Activated T-helper 2 cell treated with anti-CD3 and anti-CD28 coated beads, Interferon-gamma antibody, Interleukin-2, Interleukin-4, amounts not matched to agents 10 μg/mL and 5 μg/mL and 100 μg/mL, durations not matched to agents 14 hours and 24 hours and 36 hours (primary cell): ENCODE results near the gene SAMD3. TPM values are rescaled to one million over a fixed set of nuclear protein-coding genes. Genes with fewer than 3 reads are reported as not detected.
"Not testable (repeated sequence)": the region's sequence is repeated elsewhere in the genome, so short reads cannot be mapped to it uniquely, and the experiment has no call there.

Source experiments
- DNase-seq: peaks from one replicate; pipeline ENCODE4 v3.0.0; 2021; ENCODE audit warnings: low spot score
- H3K27ac Mint-ChIP-seq: one replicate; pipeline ENCODE4 v1.8.0; 2021; ENCODE audit warnings: mixed read lengths
- H3K27me3 Mint-ChIP-seq: one replicate; pipeline ENCODE4 v1.8.0; 2021; ENCODE audit warnings: low read depth, mixed read lengths
- H3K36me3 Mint-ChIP-seq: one replicate; pipeline ENCODE4 v1.8.0; 2021; ENCODE audit warnings: low read depth, mixed read lengths
- H3K4me1 Mint-ChIP-seq: one replicate; pipeline ENCODE4 v1.8.0; 2021; ENCODE audit warnings: low read depth, mixed read lengths
- H3K4me3 Mint-ChIP-seq: one replicate; pipeline ENCODE4 v1.8.0; 2021; ENCODE audit warnings: low read depth, mild to moderate bottlenecking, moderate library complexity, mixed read lengths
- H3K9me3 Mint-ChIP-seq: one replicate; pipeline ENCODE4 v1.8.0; 2021; ENCODE audit warnings: mixed read lengths
- intact Hi-C: fragments of 100-400 bp; cut with micrococcal nuclease; formaldehyde crosslinking; loops from one replicate; pipeline ENCODE4 v1.15.1; 2023
- total RNA-seq: library from RNA; stranded (reverse); gene quantifications from 2 replicates; pipeline ENCODE4 v1.2.3, GENCODE V29; 2022

Gene SAMD3
- total RNA-seq, 1 donor from 2014 or later, result 3.2 TPM

DNA sequence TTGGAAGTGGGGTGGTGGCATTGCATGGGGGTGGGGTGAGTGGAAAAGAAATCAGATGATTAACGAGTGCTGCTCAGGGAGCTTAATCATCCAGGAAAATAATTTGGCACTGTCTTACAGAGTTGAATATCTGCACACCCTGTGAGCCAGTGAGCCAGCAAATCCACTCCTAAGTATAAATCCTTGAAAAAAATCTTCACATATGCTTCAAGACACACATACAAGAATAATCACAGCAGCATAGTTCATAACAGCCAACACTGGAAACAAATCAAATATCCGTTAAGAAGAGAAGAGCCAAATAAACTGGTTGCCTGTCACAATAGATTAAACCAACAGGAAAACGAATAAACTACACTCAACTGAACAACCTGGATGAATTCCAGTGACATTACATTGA, 62.8 kb downstream of the SAMD3 start:
- DNase-seq, result no peak
- Mint-ChIP-seq H3K9me3 (peaks cover 15% of the 10 kb centered on the region), H3K27ac (no peak overlapping the region), H3K36me3 (peaks cover 47% of the 10 kb centered on the region), H3K27me3 (no peaks in the 10 kb centered on the region), H3K4me3 (no peak overlapping the region), H3K4me1 (no peaks in the 10 kb centered on the region)
- intact Hi-C loops, result no loop called here

DNA sequence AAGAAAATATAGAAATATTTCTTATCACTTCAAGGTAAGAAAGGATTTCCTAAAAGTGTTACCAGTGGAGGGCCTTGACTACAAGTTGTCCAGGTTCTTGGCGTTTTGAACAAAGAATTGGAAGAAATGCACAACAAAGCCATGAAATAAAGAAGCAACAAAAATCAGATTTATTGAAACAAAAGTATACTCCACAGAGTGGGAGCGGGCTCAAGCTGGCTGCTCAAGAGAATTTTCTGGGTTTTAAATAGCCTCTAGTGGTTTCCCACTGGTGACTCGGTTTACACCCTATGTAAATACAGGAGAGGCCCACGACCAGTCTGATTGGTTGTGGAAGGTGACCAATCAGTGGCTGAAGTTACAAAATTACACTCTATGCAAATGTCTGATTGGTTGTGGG, 64.2 kb downstream of the SAMD3 start:
- no peak overlapping the region for H3K27ac Mint-ChIP-seq
- peaks cover 15% of the 10 kb centered on the region for H3K9me3 Mint-ChIP-seq
- intact Hi-C loops, result no loop called here
- no peaks in the 10 kb centered on the region for H3K27me3 Mint-ChIP-seq
- DNase-seq, result no peak
- H3K4me1 Mint-ChIP-seq, result no peaks in the 10 kb centered on the region
- peaks cover 41% of the 10 kb centered on the region for H3K36me3 Mint-ChIP-seq
- H3K4me3 Mint-ChIP-seq, result no peak overlapping the region

DNA sequence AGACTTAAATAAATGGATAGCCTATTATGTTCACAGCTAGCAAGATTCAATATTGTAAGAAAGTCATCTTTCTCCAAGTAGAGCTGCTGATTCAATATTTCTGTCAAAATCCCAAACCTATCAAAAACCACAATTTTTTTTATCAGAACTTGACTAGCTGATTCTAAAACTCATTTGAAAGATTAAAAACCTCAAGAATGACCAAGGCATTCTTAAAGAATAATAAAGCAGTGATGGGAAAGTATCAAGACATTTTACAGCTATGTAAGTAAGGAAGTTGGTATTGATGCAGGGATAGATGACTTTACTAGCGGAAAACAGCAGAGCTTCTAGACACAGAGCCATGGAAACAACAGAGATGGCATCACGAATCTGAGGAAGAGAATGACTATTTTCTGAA, 64.7 kb downstream of the SAMD3 start:
- H3K27me3 Mint-ChIP-seq, result no peaks in the 10 kb centered on the region
- intact Hi-C loops, result no loop called here

DNA sequence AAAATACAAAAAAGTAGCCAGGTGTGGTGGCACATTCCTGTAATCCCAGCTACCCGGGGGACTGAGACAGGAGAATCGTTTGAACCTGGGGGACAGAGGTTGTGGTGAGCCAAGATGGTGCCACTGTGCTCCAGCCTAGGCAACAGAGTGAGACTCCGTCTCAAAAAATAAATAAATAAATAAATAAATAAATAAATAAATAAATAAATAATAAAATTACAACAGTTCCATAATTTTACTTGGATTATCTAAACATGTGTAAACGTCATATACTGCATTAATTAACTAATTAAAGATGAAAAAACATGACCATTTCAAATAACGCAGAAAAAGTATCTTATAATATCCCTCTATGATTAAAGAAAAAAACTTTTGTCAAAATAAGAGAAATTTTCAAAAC, 65.8 kb downstream of the SAMD3 start:
- H3K4me1 Mint-ChIP-seq, result no peaks in the 10 kb centered on the region
- H3K27ac Mint-ChIP-seq, result no peak overlapping the region
- peaks cover 15% of the 10 kb centered on the region for H3K9me3 Mint-ChIP-seq
- peaks cover 39% of the 10 kb centered on the region for H3K36me3 Mint-ChIP-seq
- intact Hi-C loops, result no loop called here
- H3K4me3 Mint-ChIP-seq, result no peak overlapping the region
- no peaks in the 10 kb centered on the region for H3K27me3 Mint-ChIP-seq
- DNase-seq, result no peak

More for the DNA sequence above, 64.7 kb downstream of the SAMD3 start:
- H3K4me1 Mint-ChIP-seq, result no peaks in the 10 kb centered on the region
- peaks cover 41% of the 10 kb centered on the region for H3K36me3 Mint-ChIP-seq
- H3K27ac Mint-ChIP-seq, result no peak overlapping the region
- H3K4me3 Mint-ChIP-seq, result no peak overlapping the region
- no peak for DNase-seq
- H3K9me3 Mint-ChIP-seq, result peaks cover 15% of the 10 kb centered on the region

DNA sequence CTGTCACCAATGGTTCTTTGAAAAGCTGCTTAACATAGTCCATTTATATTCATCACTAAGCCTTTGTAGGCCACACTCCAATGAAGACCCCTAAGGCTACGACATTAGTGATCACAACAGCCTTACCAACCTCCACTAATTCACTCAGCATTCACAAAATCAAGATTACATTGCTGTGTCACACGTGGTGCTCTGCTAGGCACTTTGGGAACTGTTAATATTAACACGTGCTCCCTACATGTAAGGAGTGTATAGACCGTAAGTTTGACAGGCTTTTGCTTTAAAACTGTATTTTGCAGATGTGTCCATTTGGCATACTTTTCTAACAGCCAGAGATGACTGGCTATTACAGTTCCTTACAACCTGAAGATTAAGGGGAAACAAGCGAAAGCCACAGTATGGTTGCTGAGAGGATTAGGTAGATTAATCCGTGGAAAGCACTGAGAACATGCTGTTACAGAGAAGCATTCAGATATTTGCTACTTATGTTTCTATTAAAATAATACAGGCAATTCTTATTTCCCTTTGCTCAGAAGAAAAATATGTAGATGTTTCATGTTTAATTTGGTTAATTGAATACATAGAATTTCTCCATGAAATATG, 69.7 kb downstream of the SAMD3 start:
- intact Hi-C loops, result no loop called here
- no peak for DNase-seq
- Mint-ChIP-seq H3K27ac (no peak overlapping the region), H3K4me1 (no peaks in the 10 kb centered on the region), H3K27me3 (no peaks in the 10 kb centered on the region), H3K9me3 (peaks cover 1% of the 10 kb centered on the region), H3K36me3 (peaks cover 38% of the 10 kb centered on the region), H3K4me3 (no peak overlapping the region)

DNA sequence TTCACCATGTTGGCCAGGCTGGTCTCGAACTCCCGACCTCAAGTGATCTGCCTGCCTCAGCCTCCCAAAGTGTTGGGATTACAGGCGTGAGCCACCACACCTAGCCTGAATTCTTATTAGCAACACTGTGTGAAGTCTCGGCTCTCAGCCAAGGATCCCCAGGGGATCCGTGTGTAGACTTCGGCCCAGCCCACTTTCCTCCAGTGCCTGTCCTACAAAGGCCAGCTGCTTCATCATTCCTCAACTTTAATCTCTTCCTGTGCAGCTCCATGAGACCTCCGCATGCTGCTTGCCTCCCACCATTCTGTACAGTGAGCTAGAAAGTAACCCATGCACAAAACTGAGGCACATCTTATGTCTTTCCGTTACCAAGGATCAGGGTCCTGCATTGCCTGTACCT, 71.8 kb downstream of the SAMD3 start:
- Mint-ChIP-seq H3K9me3 (no peaks in the 10 kb centered on the region), H3K4me3 (no peak overlapping the region), H3K4me1 (no peaks in the 10 kb centered on the region), H3K36me3 (peaks cover 32% of the 10 kb centered on the region), H3K27me3 (no peaks in the 10 kb centered on the region), H3K27ac (no peak overlapping the region)
- intact Hi-C loops, result no loop called here
- DNase-seq, result no peak

DNA sequence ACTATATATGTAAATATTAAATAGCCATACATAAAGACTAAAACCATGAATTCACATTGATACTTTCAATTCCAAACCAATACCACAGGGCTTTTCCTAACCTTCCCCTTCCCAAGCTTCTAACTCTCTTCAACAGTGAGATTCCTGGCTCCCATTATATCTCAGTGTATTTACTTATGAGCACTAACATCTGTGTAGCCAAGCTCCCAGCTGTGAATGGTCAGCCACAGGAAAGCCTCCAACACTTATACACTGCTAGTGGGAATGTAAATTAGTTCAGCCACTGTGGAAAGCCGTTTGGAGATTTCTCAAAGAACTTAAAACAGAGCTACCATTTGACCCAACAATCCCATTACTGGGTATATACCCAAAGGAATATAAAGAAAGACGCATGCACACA, 73.7 kb downstream of the SAMD3 start:
- H3K4me1 Mint-ChIP-seq, DNase-seq, intact Hi-C loops, H3K27ac Mint-ChIP-seq, H3K9me3 Mint-ChIP-seq, H3K4me3 Mint-ChIP-seq, H3K27me3 Mint-ChIP-seq: not testable (repeated sequence)
- H3K36me3 Mint-ChIP-seq, result peaks cover 34% of the 10 kb centered on the region

DNA sequence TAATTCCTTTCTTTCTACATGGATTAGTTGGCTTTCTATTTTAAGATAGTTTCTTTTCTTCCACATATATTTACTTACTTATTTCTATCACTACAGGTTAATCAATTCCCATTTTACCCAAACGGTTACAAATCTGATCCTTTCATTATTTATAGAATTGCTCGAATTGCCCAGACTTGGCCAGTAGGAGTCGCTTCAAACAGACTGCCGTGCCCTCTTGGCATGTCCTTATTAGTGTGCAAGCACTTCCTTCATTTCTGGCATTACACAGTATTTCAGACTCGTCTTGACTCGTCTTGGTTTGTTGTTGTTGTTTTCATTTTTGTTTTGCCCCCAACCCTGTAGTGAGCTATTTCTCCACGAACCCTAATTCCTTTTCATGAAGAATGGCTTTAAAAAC, 74.6 kb downstream of the SAMD3 start:
- DNase-seq, result no peak
- no peak overlapping the region for H3K27ac Mint-ChIP-seq
- intact Hi-C loops, result no loop called here
- no peaks in the 10 kb centered on the region for H3K27me3 Mint-ChIP-seq
- peaks cover 42% of the 10 kb centered on the region for H3K36me3 Mint-ChIP-seq
- H3K9me3 Mint-ChIP-seq, result no peaks in the 10 kb centered on the region
- no peaks in the 10 kb centered on the region for H3K4me1 Mint-ChIP-seq
- no peak overlapping the region for H3K4me3 Mint-ChIP-seq

DNA sequence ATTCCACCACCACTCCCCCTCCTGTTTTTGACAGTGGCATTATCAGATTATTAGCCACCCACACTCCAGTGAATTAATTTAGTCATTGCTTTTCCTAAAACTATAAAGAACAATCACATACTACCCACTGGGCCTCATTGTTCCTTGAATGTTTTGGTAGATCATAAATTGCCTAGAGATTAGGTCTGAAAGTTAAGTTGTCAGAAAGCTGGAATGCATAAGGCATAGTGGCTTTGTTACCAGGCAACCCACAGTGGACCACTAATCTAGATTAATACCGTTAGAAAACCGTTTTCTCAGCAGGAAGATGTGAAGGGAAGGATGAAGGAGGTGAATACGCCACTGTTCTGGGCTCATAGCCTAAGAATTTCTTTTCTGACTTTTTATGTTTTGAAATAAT, 75.6 kb downstream of the SAMD3 start:
- no peaks in the 10 kb centered on the region for H3K27me3 Mint-ChIP-seq
- H3K9me3 Mint-ChIP-seq, result no peaks in the 10 kb centered on the region
- DNase-seq, result no peak
- intact Hi-C loops, result no loop called here
- H3K4me1 Mint-ChIP-seq, result peaks cover 2% of the 10 kb centered on the region
- no peak overlapping the region for H3K27ac Mint-ChIP-seq
- H3K4me3 Mint-ChIP-seq, result no peak overlapping the region
- H3K36me3 Mint-ChIP-seq, result peaks cover 51% of the 10 kb centered on the region

DNA sequence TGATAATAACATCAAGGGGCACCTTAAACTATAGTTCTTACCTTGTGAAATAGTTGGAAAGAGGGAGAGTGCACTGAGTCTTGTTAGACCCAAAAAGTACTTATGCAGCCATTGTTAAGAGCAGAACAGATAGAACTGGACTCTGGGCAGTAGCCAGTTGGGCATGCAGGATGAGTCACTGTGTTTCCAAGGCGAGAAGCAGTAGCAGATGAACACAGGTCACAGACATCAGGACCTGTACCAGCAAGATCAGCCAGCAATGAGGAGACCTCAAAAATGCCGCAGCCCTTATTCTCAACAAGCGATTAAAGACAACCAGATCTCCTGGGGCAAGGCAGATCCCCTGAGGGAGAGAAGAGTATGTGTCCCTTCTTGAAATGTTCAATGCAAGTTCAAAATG, 79.0 kb downstream of the SAMD3 start:
- intact Hi-C loops, result no loop called here
- H3K4me3 Mint-ChIP-seq, result no peak overlapping the region
- no peak overlapping the region for H3K27ac Mint-ChIP-seq
- DNase-seq, result no peak
- H3K27me3 Mint-ChIP-seq, result no peaks in the 10 kb centered on the region
- no peaks in the 10 kb centered on the region for H3K9me3 Mint-ChIP-seq
- peaks cover 56% of the 10 kb centered on the region for H3K36me3 Mint-ChIP-seq
- H3K4me1 Mint-ChIP-seq, result peaks cover 21% of the 10 kb centered on the region

DNA sequence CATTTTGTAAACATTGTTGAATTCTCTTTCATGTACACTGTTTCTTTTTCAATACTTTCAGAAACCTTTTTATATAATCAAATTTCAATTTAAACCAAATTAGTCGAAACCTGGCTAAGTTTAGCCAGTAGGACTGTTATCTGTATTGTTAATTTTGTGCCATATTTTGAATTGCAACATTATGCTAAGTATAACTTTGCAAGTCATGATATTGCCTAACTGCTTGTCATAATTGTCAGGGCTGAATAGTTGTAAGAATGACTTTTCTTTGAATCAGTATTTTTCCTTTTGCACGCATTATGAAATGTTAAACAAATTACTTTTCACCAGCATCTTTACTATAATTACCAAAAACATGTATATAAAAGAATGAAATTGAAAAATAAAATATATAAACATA, 82.7 kb downstream of the SAMD3 start:
- no peak overlapping the region for H3K27ac Mint-ChIP-seq
- intact Hi-C loops, result no loop called here
- H3K9me3 Mint-ChIP-seq, result no peaks in the 10 kb centered on the region
- DNase-seq, result no peak
- peaks cover 64% of the 10 kb centered on the region for H3K36me3 Mint-ChIP-seq
- H3K27me3 Mint-ChIP-seq, result no peaks in the 10 kb centered on the region
- peaks cover 53% of the 10 kb centered on the region for H3K4me1 Mint-ChIP-seq
- no peak overlapping the region for H3K4me3 Mint-ChIP-seq

DNA sequence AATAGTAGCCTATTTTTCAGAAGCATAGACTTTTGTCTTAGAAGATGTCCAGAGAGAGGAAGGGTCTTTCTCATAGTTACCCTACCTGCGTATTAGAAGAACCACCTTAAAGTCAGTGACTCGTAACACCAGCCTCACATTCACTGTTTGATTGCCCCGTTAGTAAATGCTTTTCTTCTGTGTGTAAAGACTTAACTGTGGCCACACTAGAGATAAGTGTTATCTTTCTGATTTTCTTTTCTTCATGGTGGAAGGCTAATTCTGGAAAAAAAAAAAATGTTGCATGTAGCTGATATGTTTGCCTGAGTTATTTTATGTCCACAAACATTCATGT, 83.9 kb downstream of the SAMD3 start:
- Mint-ChIP-seq H3K36me3 (peaks cover 61% of the 10 kb centered on the region), H3K27ac (peak overlapping the region; percentile 65), H3K9me3 (no peaks in the 10 kb centered on the region), H3K4me1 (peaks cover 61% of the 10 kb centered on the region), H3K4me3 (peak overlapping the region; percentile 51), H3K27me3 (no peaks in the 10 kb centered on the region)
- intact Hi-C loops, result loop anchor here (10.0 kb wide), 1 partner anchor 644 kb away; no protein-coding TSS in a partner anchor
- no peak for DNase-seq

DNA sequence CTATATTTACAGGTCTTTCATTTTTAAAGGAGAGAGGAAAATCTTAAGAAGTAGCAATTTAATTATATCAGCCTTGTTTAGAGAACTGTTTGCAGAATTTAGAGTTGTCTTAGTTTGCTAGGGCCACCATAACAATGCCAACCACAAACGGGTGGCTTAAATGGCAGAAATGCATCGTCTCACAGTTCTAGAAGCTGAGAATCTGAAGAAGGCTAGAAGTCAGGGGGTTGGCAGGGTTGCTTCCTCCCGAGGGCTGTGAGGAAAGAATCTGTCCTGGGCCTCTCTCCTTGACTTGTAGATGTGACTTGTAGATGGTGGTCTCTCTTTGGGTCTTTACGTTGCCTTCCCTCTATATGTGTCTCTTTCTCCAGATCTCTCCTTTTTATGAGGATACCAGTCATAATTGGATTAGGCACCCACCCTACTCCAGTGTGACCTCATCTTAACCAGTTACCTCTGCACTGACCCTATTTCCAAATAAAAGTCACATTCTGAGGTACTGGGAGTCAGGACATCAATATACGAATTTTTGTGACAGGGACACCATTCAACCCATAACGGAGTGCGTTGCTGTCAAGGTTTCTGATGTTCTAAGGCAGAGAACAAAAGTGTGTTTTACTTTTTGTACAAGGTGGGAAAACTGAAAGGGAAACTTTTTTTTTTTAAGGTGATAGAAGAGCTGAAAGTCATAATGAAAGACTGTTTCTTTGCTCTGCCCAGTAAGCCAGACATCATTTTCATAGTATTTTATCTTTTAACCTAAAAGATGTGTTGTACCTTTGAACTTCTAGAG, 84.4 kb downstream of the SAMD3 start:
- Mint-ChIP-seq H3K4me3 (peak overlapping the region; percentile 42), H3K4me1 (peaks cover 66% of the 10 kb centered on the region), H3K27me3 (no peaks in the 10 kb centered on the region), H3K27ac (peak overlapping the region; percentile 65), H3K9me3 (no peaks in the 10 kb centered on the region), H3K36me3 (peaks cover 56% of the 10 kb centered on the region)
- intact Hi-C loops, result loop anchor here (10.0 kb wide), 1 partner anchor 644 kb away; no protein-coding TSS in a partner anchor
- DNase-seq, result no peak
